Testis (tissue), 3 donors: ENCODE results near the gene BNC2. TPM values are rescaled to one million over a fixed set of nuclear protein-coding genes. Genes with fewer than 3 reads are reported as not detected.
"Not testable (repeated sequence)": the region's sequence is repeated elsewhere in the genome, so short reads cannot be mapped to it uniquely, and the experiment has no call there.

Experiments
- DNase-seq: peaks from one replicate; pipeline ENCODE4 v3.0.0-alpha.2; 2019
- H3K27ac ChIP-seq, 2 donors: fragments of 200-600 bp; sonication (generic); one replicate each; pipeline ENCODE4 v1.5.1; 2019
- H3K27me3 ChIP-seq: fragments of 200-600 bp; sonication (generic); one replicate; pipeline ENCODE4 v1.5.1; 2019
- H3K36me3 ChIP-seq: fragments of 200-600 bp; sonication (generic); one replicate; pipeline ENCODE4 v1.5.1; 2017; ENCODE audit warnings: low read depth; ENCODE audit errors: missing control alignments
- H3K4me1 ChIP-seq: fragments of 200-600 bp; sonication (generic); one replicate; pipeline ENCODE4 v1.5.1; 2019
- H3K4me3 ChIP-seq, 2 donors: fragments of 200-600 bp; sonication (generic); one replicate each; pipeline ENCODE4 v1.5.1; 2017 to 2019
- H3K9me3 ChIP-seq: fragments of 200-600 bp; sonication (generic); one replicate; pipeline ENCODE4 v1.5.1; 2017
- POLR2A ChIP-seq: fragments of 450-650 bp; IDR thresholded peaks from one replicate; pipeline ENCODE4 v1.6.1; 2017; ENCODE audit warnings: antibody characterized with exemption, mild to moderate bottlenecking, moderate library complexity
- WGBS, 2 donors: methylation state at CpG; one replicate each; pipeline ENCODE4 v1.1.5; 2018; 5-methylcytosine and 5-hydroxymethylcytosine counted together
- intact Hi-C: fragments of 100-400 bp; cut with DNase I; formaldehyde crosslinking; loops from one replicate; pipeline ENCODE4 v1.15.1; 2023; ENCODE audit warnings: low total_unique reads
- polyA plus RNA-seq: library from polyadenylated mRNA; stranded (reverse); fragments of 350-450 nt; fragmentation: Illumina TruSeq; extraction: RNeasy Lipid Tissue Mini Kit (QIAGEN cat#74804); gene quantifications from one replicate; pipeline ENCODE4 v1.2.3, GENCODE V29; 2014; ENCODE audit warnings: low read depth, low replicate concordance; ENCODE audit not compliant: insufficient read depth
- total RNA-seq, 2 donors: library from RNA; depleted of rRNA; stranded (reverse); fragments of >200 nt; gene quantifications; one replicate each; pipeline ENCODE4 v1.2.3, GENCODE V29; 2016
- TF ChIP-seq, protein P1 (sequence below), 3 experiments: fragments of 450-650 bp in 2 of 3; fragments of 200-600 bp in 1 of 3; sonication (generic) in 1 of 3; IDR thresholded peaks; one replicate each; pipeline ENCODE4 v1.5.1; 2016 to 2019; ENCODE audit warnings: antibody characterized with exemption in 3 of 3, mild to moderate bottlenecking in 2 of 3, moderate library complexity in 1 of 3

BNC2 gene
- total and polyA plus RNA-seq, 3 donors from 2014 or later: 14.6 to 35.2 (median 32.0) TPM

DNA sequence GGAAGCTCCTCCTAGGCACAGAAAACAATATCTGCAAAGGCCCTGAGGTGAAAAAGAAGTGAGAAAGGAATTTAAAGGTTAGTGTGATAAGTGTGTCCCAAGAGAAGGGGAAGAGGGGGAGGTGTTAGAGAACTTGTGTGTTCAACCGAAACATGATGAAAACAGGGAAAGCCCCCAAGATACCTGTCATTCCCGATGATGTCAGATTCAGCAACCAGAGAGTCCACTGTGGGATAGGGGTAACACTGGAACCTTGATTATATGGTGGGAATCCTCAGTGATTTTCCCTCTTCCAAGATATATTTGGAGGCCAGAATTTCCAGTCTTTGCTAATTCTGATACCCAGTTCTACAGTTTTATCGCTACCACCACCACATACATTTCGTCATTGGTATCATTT is 15.5 kb upstream of the BNC2 start:
- no peak overlapping the region for H3K27ac ChIP-seq

DNA sequence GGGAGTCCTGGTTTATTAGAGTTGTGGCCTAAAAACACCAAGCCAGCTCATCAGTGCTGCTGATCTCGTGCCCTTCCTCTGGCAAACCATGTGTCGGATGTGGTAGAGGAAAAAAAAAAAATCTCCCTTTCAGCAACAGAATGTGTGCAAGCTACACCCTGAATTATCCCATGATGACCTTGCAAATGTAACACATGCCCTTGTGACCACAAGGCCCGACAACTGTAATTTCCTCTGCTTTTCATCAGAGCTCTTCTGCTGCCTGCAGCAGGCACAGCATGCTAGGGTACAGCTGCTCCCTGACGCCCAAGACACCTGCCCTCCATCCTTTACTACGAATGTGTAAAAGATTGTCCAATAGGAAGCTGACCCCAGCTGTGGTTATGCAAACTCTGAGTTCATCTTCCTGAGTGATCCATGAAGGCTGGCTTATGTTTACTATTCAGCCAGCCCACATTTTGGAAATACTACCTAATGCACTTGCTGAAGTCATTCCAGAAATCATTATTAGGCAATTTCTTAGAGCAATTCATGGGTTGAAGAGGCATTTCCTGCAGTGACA is 14.6 kb upstream of the BNC2 start:
- no peak overlapping the region for H3K4me3 ChIP-seq
- intact Hi-C loops: no loop called here
- H3K27me3 ChIP-seq: no peaks in the 10 kb centered on the region
- TF ChIP-seq POLR2A: no peak
- TF ChIP-seq, protein P1, sequence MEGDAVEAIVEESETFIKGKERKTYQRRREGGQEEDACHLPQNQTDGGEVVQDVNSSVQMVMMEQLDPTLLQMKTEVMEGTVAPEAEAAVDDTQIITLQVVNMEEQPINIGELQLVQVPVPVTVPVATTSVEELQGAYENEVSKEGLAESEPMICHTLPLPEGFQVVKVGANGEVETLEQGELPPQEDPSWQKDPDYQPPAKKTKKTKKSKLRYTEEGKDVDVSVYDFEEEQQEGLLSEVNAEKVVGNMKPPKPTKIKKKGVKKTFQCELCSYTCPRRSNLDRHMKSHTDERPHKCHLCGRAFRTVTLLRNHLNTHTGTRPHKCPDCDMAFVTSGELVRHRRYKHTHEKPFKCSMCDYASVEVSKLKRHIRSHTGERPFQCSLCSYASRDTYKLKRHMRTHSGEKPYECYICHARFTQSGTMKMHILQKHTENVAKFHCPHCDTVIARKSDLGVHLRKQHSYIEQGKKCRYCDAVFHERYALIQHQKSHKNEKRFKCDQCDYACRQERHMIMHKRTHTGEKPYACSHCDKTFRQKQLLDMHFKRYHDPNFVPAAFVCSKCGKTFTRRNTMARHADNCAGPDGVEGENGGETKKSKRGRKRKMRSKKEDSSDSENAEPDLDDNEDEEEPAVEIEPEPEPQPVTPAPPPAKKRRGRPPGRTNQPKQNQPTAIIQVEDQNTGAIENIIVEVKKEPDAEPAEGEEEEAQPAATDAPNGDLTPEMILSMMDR (IDR thresholded peaks at IDR 0.05): no peak
- H3K36me3 ChIP-seq: no peaks in the 10 kb centered on the region
- 38 to 49% methylated on average over 5 of the region's 5 CpGs for WGBS, 2 donors
- peak; percentile 25 for DNase-seq
- H3K27ac ChIP-seq: no peak overlapping the region
- no peaks in the 10 kb centered on the region for H3K9me3 ChIP-seq
- no peaks in the 10 kb centered on the region for H3K4me1 ChIP-seq

More for the DNA sequence above, 15.5 kb upstream of the BNC2 start:
- intact Hi-C loops: no loop called here
- H3K4me3 ChIP-seq: no peak overlapping the region
- TF ChIP-seq, protein P1 (IDR thresholded peaks at IDR 0.05): no peak
- no peak for TF ChIP-seq POLR2A
- no peaks in the 10 kb centered on the region for H3K36me3 ChIP-seq
- DNase-seq: no peak
- no peaks in the 10 kb centered on the region for H3K9me3 ChIP-seq
- no peaks in the 10 kb centered on the region for H3K4me1 ChIP-seq
- WGBS, 2 donors: 97 to 98% methylated on average over 4 of the region's 4 CpGs
- H3K27me3 ChIP-seq: no peaks in the 10 kb centered on the region

DNA sequence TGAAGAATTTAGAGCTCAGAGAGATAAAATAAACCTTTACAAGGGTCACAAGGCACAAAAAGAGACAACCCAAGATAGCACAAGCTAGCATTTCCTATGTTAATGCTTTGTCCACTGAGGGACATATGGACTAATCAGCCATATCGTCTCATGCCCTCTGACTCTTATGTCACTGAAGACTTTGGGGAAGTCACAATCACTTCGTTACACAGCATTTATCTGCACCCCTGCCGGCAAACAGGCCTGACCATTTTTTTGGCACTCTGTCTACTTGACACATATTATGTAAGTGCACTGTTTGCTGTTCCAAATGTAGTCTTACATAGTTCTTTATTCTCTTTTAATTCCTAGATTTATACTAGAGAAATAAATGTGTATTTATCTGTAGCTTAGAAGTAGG is 13.9 kb upstream of the BNC2 start:
- DNase-seq: no peak
- TF ChIP-seq, protein P1 (IDR thresholded peaks at IDR 0.05): no peak
- TF ChIP-seq POLR2A: no peak
- no peaks in the 10 kb centered on the region for H3K36me3 ChIP-seq
- H3K27ac ChIP-seq: no peak overlapping the region
- no peaks in the 10 kb centered on the region for H3K27me3 ChIP-seq
- no peaks in the 10 kb centered on the region for H3K9me3 ChIP-seq
- H3K4me1 ChIP-seq: no peaks in the 10 kb centered on the region
- 60 to 68% methylated on average over 3 of the region's 3 CpGs for WGBS, 2 donors
- intact Hi-C loops: no loop called here
- H3K4me3 ChIP-seq: no peak overlapping the region

DNA sequence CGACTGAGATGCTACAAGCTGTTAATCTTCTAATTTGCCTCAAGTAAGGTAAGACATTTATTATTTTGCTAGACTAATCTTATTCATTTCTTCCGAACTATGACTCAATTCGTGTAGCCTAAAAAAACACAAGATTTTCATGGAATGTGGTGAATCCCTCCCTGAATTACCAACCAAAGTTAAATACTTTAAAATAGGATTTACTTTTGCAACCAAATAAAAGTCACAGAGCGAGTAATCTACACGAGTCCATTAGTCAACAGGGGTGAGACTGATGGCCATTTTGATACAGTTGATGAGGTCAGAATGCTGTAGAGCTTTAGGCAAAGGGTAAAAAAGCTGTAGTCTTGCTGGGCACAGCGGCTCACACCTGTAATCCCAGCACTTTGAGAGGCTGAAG is 13.1 kb upstream of the BNC2 start:
- Histone ChIP-seq H3K27ac (no peak overlapping the region), H3K4me3 (no peak overlapping the region), H3K27me3 (no peaks in the 10 kb centered on the region), H3K9me3 (no peaks in the 10 kb centered on the region), H3K4me1 (no peaks in the 10 kb centered on the region), H3K36me3 (no peaks in the 10 kb centered on the region)
- WGBS, 2 donors: 86 to 87% methylated on average over 6 of the region's 6 CpGs
- TF ChIP-seq POLR2A: no peak
- intact Hi-C loops: no loop called here
- no peak for DNase-seq

DNA sequence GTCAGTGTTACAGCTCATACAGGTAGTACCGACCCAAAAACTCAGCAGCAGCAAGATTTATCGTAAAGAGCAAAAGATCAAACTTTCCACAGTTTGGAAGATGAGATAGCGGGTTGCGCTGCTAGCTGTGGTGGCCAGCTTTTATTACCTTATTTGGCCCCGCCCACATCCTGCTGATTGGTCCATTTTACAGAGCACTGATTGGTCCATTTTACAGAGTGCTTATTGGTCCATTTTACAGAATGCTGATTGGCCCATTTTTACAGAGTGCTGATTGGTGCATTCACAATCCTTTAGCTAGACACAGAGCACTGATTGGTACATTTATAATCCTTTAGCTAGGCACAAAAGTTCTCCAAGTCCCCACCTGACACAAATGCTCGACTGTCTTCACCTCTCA is 12.0 kb upstream of the BNC2 start:
- H3K9me3 ChIP-seq, H3K27ac ChIP-seq, H3K36me3 ChIP-seq, H3K4me3 ChIP-seq, H3K27me3 ChIP-seq, intact Hi-C loops, H3K4me1 ChIP-seq: not testable (repeated sequence)
- DNase-seq: peak; percentile 48
- 87 to 89% methylated on average over 6 of the region's 6 CpGs for WGBS, 2 donors

DNA sequence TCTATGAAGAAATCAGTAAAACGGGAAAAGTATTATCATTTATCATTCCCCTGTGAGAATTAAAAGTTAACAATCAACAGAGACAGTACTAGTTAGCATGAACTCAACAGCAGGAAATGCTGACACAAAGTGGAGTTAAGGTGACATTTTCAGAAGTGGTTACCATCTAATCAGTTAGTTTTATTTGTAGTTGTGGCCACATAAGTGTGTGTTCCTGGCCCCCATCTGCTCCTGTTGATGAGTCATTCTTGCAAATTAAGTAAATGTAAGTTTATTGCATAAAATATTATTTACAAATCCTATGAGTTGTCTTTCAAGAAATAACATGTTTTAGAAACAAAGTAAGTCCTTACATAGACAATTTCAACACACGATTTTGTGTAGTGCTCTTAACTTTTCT is 8.9 kb upstream of the BNC2 start:
- TF ChIP-seq, protein P1 (IDR thresholded peaks at IDR 0.05): no peak
- TF ChIP-seq POLR2A: no peak
- Histone ChIP-seq H3K27me3 (no peaks in the 10 kb centered on the region), H3K27ac (no peak overlapping the region), H3K4me3 (no peak overlapping the region), H3K36me3 (no peaks in the 10 kb centered on the region), H3K4me1 (no peaks in the 10 kb centered on the region), H3K9me3 (no peaks in the 10 kb centered on the region)
- DNase-seq: no peak
- intact Hi-C loops: no loop called here
- 63 to 84% methylated on average over 2 of the region's 2 CpGs for WGBS, 2 donors
